HepG2 (cell line): ENCODE measurements around the gene PSMB4. TPM values are rescaled to one million over a fixed set of nuclear protein-coding genes. Genes with fewer than 3 reads are reported as not detected.

ENCODE experiments used
- ATAC-seq: fragments of 200-7000 bp; cut with Tn5 transposase; 3 replicates; pipeline ENCODE4 v1.9.1; 2020; ENCODE audit warnings: mild to moderate bottlenecking, moderate library complexity
- BruUV-seq: library from RNA; stranded (reverse); fragments of 400-500 nt; replicated peaks from 2 replicates; lab custom pipeline; 2021; lab: Mats Ljungman, UMichigan
- CTCF ChIA-PET: fragments of 300-600 bp; formaldehyde crosslinking; extraction: SDS; loops from one replicate; lab custom pipeline; 2021; ENCODE audit warnings: low total read pairs, inconsistent platforms, low intra/inter-chr PET ratio; lab: Yijun Ruan, JAX
- POLR2A ChIA-PET: fragments of 350-600 bp; sonication (Branson Sonifier 250); formaldehyde crosslinking; loops from one replicate; lab custom pipeline; 2020; ENCODE audit warnings: antibody characterized with exemption, inconsistent platforms; lab: Yijun Ruan, JAX
- DNase-seq: peaks from one replicate; pipeline ENCODE4 v3.0.0-alpha.2; 2015; ENCODE audit warnings: low spot score
- FAIRE-seq: peaks from 3 replicates; lab custom pipeline; 2011; peaks lifted over from hg19 to GRCh38; lab: Jason Lieb, UNC
- H2AFZ ChIP-seq: one replicate; pipeline ENCODE4 v1.6.1; 2011; ENCODE audit warnings: low read length, inconsistent platforms
- H3K27ac ChIP-seq: fragments of 300-600 bp; 3 replicates; pipeline ENCODE4 v1.8.0; 2011; ENCODE audit warnings: mixed run types, mild to moderate bottlenecking, mixed read lengths, low read length, inconsistent platforms; ENCODE audit not compliant: insufficient read depth; ENCODE audit errors: extremely low read length
- H3K27me3 ChIP-seq, 2 experiments: fragments of 200-600 bp in 1 of 2; 2 replicates in 1 of 2; 3 replicates in 1 of 2; pipeline versions ENCODE4 v1.6.0 to v1.8.0; 2011; ENCODE audit warnings: low read length in 2 of 2, mild to moderate bottlenecking in 2 of 2, moderate library complexity in 2 of 2, inconsistent platforms in 1 of 2; ENCODE audit not compliant: insufficient read depth in 2 of 2, control insufficient read depth in 1 of 2
- H3K36me3 ChIP-seq, 2 experiments: fragments of 200-600 bp in 1 of 2; replicated peaks in 1 of 2; 2 replicates in 1 of 2; 3 replicates in 1 of 2; pipeline versions ENCODE4 v1.5.1 to v1.8.0; 2011; ENCODE audit warnings: low read length in 2 of 2, inconsistent platforms in 1 of 2; ENCODE audit not compliant: insufficient read depth in 2 of 2, control insufficient read depth in 1 of 2
- H3K4me1 ChIP-seq: 2 replicates; pipeline ENCODE4 v1.5.1; 2012; ENCODE audit warnings: low read length, inconsistent platforms; ENCODE audit not compliant: insufficient read depth
- H3K4me2 ChIP-seq: 2 replicates; pipeline ENCODE4 v1.6.0; 2011; ENCODE audit warnings: low read depth, low read length, inconsistent platforms
- H3K4me3 ChIP-seq, 3 experiments: fragments of 200-600 bp in 1 of 3; sonication (generic), shearing (Covaris generic) in 1 of 3; replicated peaks in 1 of 3; 2 replicates each; pipeline ENCODE4 v1.5.1; 2011 to 2016; ENCODE audit warnings: low read length in 3 of 3, inconsistent platforms in 2 of 3, low read depth in 2 of 3, mild to moderate bottlenecking in 2 of 3, control low read depth in 1 of 3, mixed read lengths in 1 of 3; ENCODE audit not compliant: insufficient read depth in 1 of 3
- H3K79me2 ChIP-seq: one replicate; pipeline ENCODE4 v1.6.1; 2011; ENCODE audit warnings: low read length, inconsistent platforms; ENCODE audit not compliant: insufficient read depth
- H3K9ac ChIP-seq: 2 replicates; pipeline ENCODE4 v1.6.0; 2011; ENCODE audit warnings: mild to moderate bottlenecking, low read depth, low read length, inconsistent platforms; ENCODE audit not compliant: insufficient read depth
- H3K9me3 ChIP-seq: 2 replicates; pipeline ENCODE4 v1.5.1; 2012; ENCODE audit warnings: mild to moderate bottlenecking, low read length
- H4K20me1 ChIP-seq: 2 replicates; pipeline ENCODE4 v1.6.0; 2011; ENCODE audit warnings: inconsistent platforms, mild to moderate bottlenecking, low read length, moderate library complexity; ENCODE audit not compliant: insufficient read depth
- PATZ1 ChIP-seq: sonication (generic); formaldehyde crosslinking; IDR thresholded peaks from 2 replicates; pipeline ENCODE4 v1.4.0; 2020; ENCODE audit warnings: missing genetic modification reagents
- ZNF101 ChIP-seq: sonication (generic); formaldehyde crosslinking; IDR thresholded peaks from 2 replicates; pipeline ENCODE4 v1.4.0; 2020; ENCODE audit warnings: mild to moderate bottlenecking, low read depth, missing genetic modification reagents, borderline replicate concordance
- WGBS: methylation state at CpG from one replicate; pipeline ENCODE4 v1.1.6; 2017; ENCODE audit warnings: low lambda C conversion rate; 5-methylcytosine and 5-hydroxymethylcytosine counted together
- in situ Hi-C: cut with HindIII; loops from 2 replicates; pipeline ENCODE4 v1.10.0; 2017; ENCODE audit warnings: low pct_unique_long_range_greater_than_20kb; ENCODE audit not compliant: extremely low pct_ligation_motif_present
- intact Hi-C: fragments of 100-400 bp; cut with micrococcal nuclease; formaldehyde crosslinking; loops from one replicate; pipeline ENCODE4 v1.10.0; 2022; ENCODE audit not compliant: unreplicated experiment
- polyA plus RNA-seq, 8 experiments: library from polyadenylated mRNA; depleted of rRNA in 3 of 8; stranded (reverse) in 7 of 8; unstranded in 1 of 8; fragments of >200 nt; fragmentation: Illumina TruSeq in 4 of 8; extraction: Trizol in 4 of 8; gene quantifications; 2 replicates each; pipeline versions ENCODE4 v1.2.1 to v1.2.3, GENCODE V29; 2011 to 2016; ENCODE audit warnings: low read depth in 4 of 8, missing spikeins in 1 of 8, mixed read lengths in 1 of 8; ENCODE audit not compliant: insufficient read depth in 1 of 8
- total RNA-seq, 5 experiments: library from RNA; depleted of rRNA; stranded (reverse); fragments of >200 nt; fragmentation: Illumina TruSeq; extraction: Trizol; gene quantifications; 2 replicates each; pipeline ENCODE4 v1.2.3, GENCODE V29; 2016; ENCODE audit warnings: low read depth in 1 of 5

PSMB4 gene
- total and polyA plus RNA-seq, 2 of the 13 experiments (the other 11 are each of a cell fraction or from before 2014, with no cell fraction given), result 336 to 383 TPM

- ChIA-PET POLR2A (interaction anchor here (1.2 kb wide), 1 partner anchor 15 kb away, joined by 3 read pairs; no protein-coding TSS in a partner anchor), CTCF (no interaction called here)
- TF ChIP-seq ZNF101, result no peak
- TF ChIP-seq PATZ1, result no peak
- BruUV-seq, result no TSS peak
- no peak for FAIRE-seq
- no peak for DNase-seq
- H3K9me3 ChIP-seq, result peaks cover 2% of the 10 kb centered on the region; the same call in 1 of the 2 replicates
- no peak overlapping the region for H2AFZ ChIP-seq
- 97% methylated on average over 8 of the region's 8 CpGs for WGBS
- H3K27me3 ChIP-seq, result no peaks in the 10 kb centered on the region
- H3K36me3 ChIP-seq, result peaks cover 8 to 18% of the 10 kb centered on the region in 2 experiments; a peak in 4 of 5 replicates
- no peak for ATAC-seq
- no peak overlapping the region for H3K27ac ChIP-seq
- in situ Hi-C loops (no loop called here), intact Hi-C loops (no loop called here)
- no peaks in the 10 kb centered on the region for H4K20me1 ChIP-seq
- peaks cover 24% of the 10 kb centered on the region for H3K4me1 ChIP-seq
- no peak overlapping the region for H3K4me3 ChIP-seq
- H3K4me2 ChIP-seq, result no peak overlapping the region
- H3K9ac ChIP-seq, result no peak overlapping the region
- peaks cover 5% of the 10 kb centered on the region for H3K79me2 ChIP-seq
Measured at GRCh38 chr1:151367658-151368392, 31.5 kb upstream of the PSMB4 start.
